ENCODE data around the gene SLC22A23. TPM values are rescaled to one million over a fixed set of nuclear protein-coding genes. Genes with fewer than 3 reads are reported as not detected.
A peak's percentile ranks its signal among the peaks of the same experiment; 100 is the strongest.

The SLC22A23 gene
- total RNA-seq, 2 donors from 2014 or later: 11.1 to 13.3 TPM

- DNase-seq: no peak
- Histone ChIP-seq H3K4me1 (ENCODE audit: control insufficient read depth, insufficient read depth, low read length) (peaks cover 3% of the 10 kb centered on the region), H3K9me3 (ENCODE audit: control insufficient read depth, low read length) (no peaks in the 10 kb centered on the region), H3K9ac (ENCODE audit: extremely low read depth, low read length, poor library complexity, severe bottlenecking) (no peak overlapping the region), H3K36me3 (ENCODE audit: control insufficient read depth, insufficient read depth, low read length) (no peaks in the 10 kb centered on the region), H3K4me3 (ENCODE audit: low read length) (no peak overlapping the region), H3K27me3 (ENCODE audit: control insufficient read depth, insufficient read depth, low read length, poor library complexity, severe bottlenecking) (no peaks in the 10 kb centered on the region), H3K27ac (ENCODE audit: low read depth, low read length) (peak overlapping the region; percentile 99)
- Mint-ChIP-seq H3K36me3 (ENCODE audit: low read depth) (no peaks in the 10 kb centered on the region), H3K4me3 (no peak overlapping the region), H3K27me3 (ENCODE audit: insufficient read depth) (no peaks in the 10 kb centered on the region), H3K27ac (no peak overlapping the region), H3K4me1 (peaks cover 44% of the 10 kb centered on the region), H3K9me3 (no peaks in the 10 kb centered on the region)
- 87 to 91% methylated on average over 8 to 9 of the region's 9 CpGs for WGBS, 2 experiments (ENCODE audit: insufficient coverage in 1 of 2, insufficient read length in 1 of 2)
- TF ChIP-seq CTCF (conservative IDR thresholded peaks at IDR 0.05): no peak
These were observed 104.2 kb downstream of the SLC22A23 start for GRCh38 chr6:3352678-3353077.

GRCh38 chr6:3351829-3352524 is 104.9 kb downstream of the SLC22A23 start:
- H3K4me1 ChIP-seq (ENCODE audit: control insufficient read depth, insufficient read depth, low read length): no peaks in the 10 kb centered on the region

GRCh38 chr6:3351105-3351676 is 105.7 kb downstream of the SLC22A23 start:
- Mint-ChIP-seq H3K9me3 (no peaks in the 10 kb centered on the region), H3K4me3 (no peak overlapping the region)

More at GRCh38 chr6:3351829-3352524, 104.9 kb downstream of the SLC22A23 start:
- no peaks in the 10 kb centered on the region for H3K36me3 Mint-ChIP-seq (ENCODE audit: low read depth)
- no peak for TF ChIP-seq CTCF (conservative IDR thresholded peaks at IDR 0.05)
- no peak overlapping the region for H3K4me3 ChIP-seq (ENCODE audit: low read length)
- no peaks in the 10 kb centered on the region for H3K9me3 Mint-ChIP-seq
- peak; percentile 42 for DNase-seq
- H3K9me3 ChIP-seq (ENCODE audit: control insufficient read depth, low read length): no peaks in the 10 kb centered on the region
- H3K36me3 ChIP-seq (ENCODE audit: control insufficient read depth, insufficient read depth, low read length): no peaks in the 10 kb centered on the region
- H3K27me3 Mint-ChIP-seq (ENCODE audit: insufficient read depth): no peaks in the 10 kb centered on the region
- H3K27ac ChIP-seq (ENCODE audit: low read depth, low read length): peak overlapping the region; percentile 99
- H3K9ac ChIP-seq (ENCODE audit: extremely low read depth, low read length, poor library complexity, severe bottlenecking): no peak overlapping the region
- H3K27ac Mint-ChIP-seq: no peak overlapping the region
- peaks cover 42% of the 10 kb centered on the region for H3K4me1 Mint-ChIP-seq
- no peaks in the 10 kb centered on the region for H3K27me3 ChIP-seq (ENCODE audit: control insufficient read depth, insufficient read depth, low read length, poor library complexity, severe bottlenecking)
- 83 to 90% methylated on average over 1 to 9 of the region's 9 CpGs for WGBS, 2 experiments (ENCODE audit: insufficient coverage in 1 of 2, insufficient read length in 1 of 2)
- no peak overlapping the region for H3K4me3 Mint-ChIP-seq

More at GRCh38 chr6:3351105-3351676, 105.7 kb downstream of the SLC22A23 start:
- Histone ChIP-seq H3K4me3 (ENCODE audit: low read length) (no peak overlapping the region), H3K27ac (ENCODE audit: low read depth, low read length) (peak overlapping the region; percentile 99), H3K36me3 (ENCODE audit: control insufficient read depth, insufficient read depth, low read length) (no peaks in the 10 kb centered on the region), H3K9me3 (ENCODE audit: control insufficient read depth, low read length) (no peaks in the 10 kb centered on the region), H3K4me1 (ENCODE audit: control insufficient read depth, insufficient read depth, low read length) (no peaks in the 10 kb centered on the region), H3K27me3 (ENCODE audit: control insufficient read depth, insufficient read depth, low read length, poor library complexity, severe bottlenecking) (no peaks in the 10 kb centered on the region), H3K9ac (ENCODE audit: extremely low read depth, low read length, poor library complexity, severe bottlenecking) (no peak overlapping the region)
- Mint-ChIP-seq H3K27me3 (ENCODE audit: insufficient read depth) (no peaks in the 10 kb centered on the region), H3K36me3 (ENCODE audit: low read depth) (no peaks in the 10 kb centered on the region), H3K4me1 (peaks cover 35% of the 10 kb centered on the region), H3K27ac (peak overlapping the region; percentile 38)
- DNase-seq: no peak
- TF ChIP-seq CTCF (conservative IDR thresholded peaks at IDR 0.05): no peak
- WGBS, 2 experiments (ENCODE audit: insufficient coverage in 1 of 2, insufficient read length in 1 of 2): 68 to 71% methylated on average over 5 to 15 of the region's 15 CpGs
